HepG2 (cell line): ENCODE results near the gene KIF13A. TPM values are rescaled to one million over a fixed set of nuclear protein-coding genes. Genes with fewer than 3 reads are reported as not detected.

Experiments
- CREM ChIP-seq, 2 experiments: sonication (generic) in 1 of 2; formaldehyde crosslinking in 1 of 2; IDR thresholded peaks; 2 replicates each; pipeline versions ENCODE4 v1.4.0 to v1.6.1; 2016 to 2020; ENCODE audit warnings: antibody characterized with exemption in 1 of 2, mild to moderate bottlenecking in 1 of 2, missing genetic modification reagents in 1 of 2
- FIP1L1 ChIP-seq: fragments of 200-400 bp; formaldehyde crosslinking; IDR thresholded peaks from 2 replicates; pipeline ENCODE4 v1.6.1; 2018; ENCODE audit warnings: low read depth, mild to moderate bottlenecking, low read length, moderate library complexity, borderline replicate concordance; ENCODE audit not compliant: insufficient read depth
- HDAC6 ChIP-seq: fragments of 200-600 bp; sonication (generic); IDR thresholded peaks from 2 replicates; pipeline ENCODE4 v1.7.0; 2017; ENCODE audit warnings: mild to moderate bottlenecking, antibody characterized with exemption, low read length, low read depth
- MYNN ChIP-seq: sonication (generic); formaldehyde crosslinking; IDR thresholded peaks from 2 replicates; pipeline ENCODE4 v1.4.0; 2020; ENCODE audit warnings: mild to moderate bottlenecking, low read depth, missing genetic modification reagents
- NFIC ChIP-seq: IDR thresholded peaks from 2 replicates; pipeline ENCODE4 v1.6.1; 2012; ENCODE audit warnings: mild to moderate bottlenecking, low read length, inconsistent platforms
- PLSCR1 ChIP-seq: sonication (generic); formaldehyde crosslinking; IDR thresholded peaks from 2 replicates; pipeline ENCODE4 v1.5.0; 2020; ENCODE audit warnings: missing genetic modification reagents, mild to moderate bottlenecking, borderline replicate concordance
- PRDM10 ChIP-seq: sonication (generic); formaldehyde crosslinking; IDR thresholded peaks from 2 replicates; pipeline ENCODE4 v1.4.0; 2020; ENCODE audit warnings: low read depth, missing genetic modification reagents
- SMARCE1 ChIP-seq: fragments of 450-650 bp; IDR thresholded peaks from 2 replicates; pipeline ENCODE4 v1.6.1; 2017; ENCODE audit warnings: borderline replicate concordance
- SRSF4 ChIP-seq: fragments of 200-400 bp; formaldehyde crosslinking; IDR thresholded peaks from one replicate; pipeline ENCODE4 v1.6.1; 2018; ENCODE audit warnings: mild to moderate bottlenecking, low read depth, low read length, moderate library complexity; ENCODE audit not compliant: poor library complexity, severe bottlenecking
- TBX2 ChIP-seq: sonication (generic); formaldehyde crosslinking; IDR thresholded peaks from 2 replicates; pipeline ENCODE4 v1.5.0; 2020; ENCODE audit warnings: missing genetic modification reagents, mild to moderate bottlenecking, borderline replicate concordance
- ZNF142 ChIP-seq: sonication (generic); formaldehyde crosslinking; IDR thresholded peaks from 2 replicates; pipeline ENCODE4 v1.4.0; 2020; ENCODE audit warnings: missing genetic modification reagents
- ZNF33B ChIP-seq: sonication (generic); formaldehyde crosslinking; IDR thresholded peaks from 2 replicates; pipeline ENCODE4 v1.5.1; 2020; ENCODE audit warnings: mild to moderate bottlenecking, missing genetic modification reagents
- ZNF350 ChIP-seq: sonication (generic); formaldehyde crosslinking; IDR thresholded peaks from 2 replicates; pipeline ENCODE4 v1.4.0; 2020; ENCODE audit warnings: mild to moderate bottlenecking, low read depth, missing genetic modification reagents, borderline replicate concordance
- ZNF414 ChIP-seq: sonication (generic); formaldehyde crosslinking; IDR thresholded peaks from 2 replicates; pipeline ENCODE4 v1.5.0; 2020; ENCODE audit warnings: missing genetic modification reagents
- ZSCAN5A ChIP-seq: sonication (generic); formaldehyde crosslinking; IDR thresholded peaks from 2 replicates; pipeline ENCODE4 v1.8.0; 2022; ENCODE audit warnings: mild to moderate bottlenecking, missing genetic modification reagents, borderline replicate concordance
- polyA plus RNA-seq, 8 experiments: library from polyadenylated mRNA; depleted of rRNA in 3 of 8; stranded (reverse) in 7 of 8; unstranded in 1 of 8; fragments of >200 nt; fragmentation: Illumina TruSeq in 4 of 8; extraction: Trizol in 4 of 8; gene quantifications; 2 replicates each; pipeline versions ENCODE4 v1.2.1 to v1.2.3, GENCODE V29; 2011 to 2016; ENCODE audit warnings: low read depth in 4 of 8, missing spikeins in 1 of 8, mixed read lengths in 1 of 8; ENCODE audit not compliant: insufficient read depth in 1 of 8
- total RNA-seq, 5 experiments: library from RNA; depleted of rRNA; stranded (reverse); fragments of >200 nt; fragmentation: Illumina TruSeq; extraction: Trizol; gene quantifications; 2 replicates each; pipeline ENCODE4 v1.2.3, GENCODE V29; 2016; ENCODE audit warnings: low read depth in 1 of 5

Gene KIF13A
- total and polyA plus RNA-seq, 2 of the 13 experiments (the other 11 are each of a cell fraction or from before 2014, with no cell fraction given), result 21.1 to 37.2 TPM

- TF ChIP-seq FIP1L1 (no peak), NFIC (peak; percentile 77; the same call in 1 of the 2 replicates), MYNN (CRISPR knock-in tag) (no peak), CREM (IDR thresholded peaks at IDR 0.05) (peak; percentile 62), CREM (CRISPR knock-in tag; IDR thresholded peaks at IDR 0.05) (no peak), HDAC6 (no peak), TBX2 (peak; percentile 100), SMARCE1 (no peak), ZNF142 (CRISPR knock-in tag) (no peak), SRSF4 (no peak), PLSCR1 (CRISPR knock-in tag) (no peak), ZNF33B (CRISPR knock-in tag) (no peak), ZSCAN5A (CRISPR knock-in tag) (peak; percentile 44; the same call in 1 of the 2 replicates), PRDM10 (peak; percentile 58; the same call in 1 of the 2 replicates), ZNF414 (peak; percentile 55; the same call in 1 of the 2 replicates), ZNF350 (CRISPR knock-in tag) (peak; percentile 34; the same call in 1 of the 2 replicates)
Observed at GRCh38 chr6:17932330-17932852, 55.0 kb downstream of the KIF13A start (continued).
